Liver (tissue), 9 donors: Measurements from ENCODE around the gene PROX1. TPM values are rescaled to one million over a fixed set of nuclear protein-coding genes. Genes with fewer than 3 reads are reported as not detected.

Experiments used
- DNase-seq: peaks from one replicate; pipeline ENCODE4 v3.0.0-alpha.2; 2017; ENCODE audit warnings: low spot score
- H3K27ac ChIP-seq, 2 donors: one replicate each; pipeline ENCODE4 v1.7.0; 2013; ENCODE audit warnings: inconsistent platforms in 2 of 2, low read length in 2 of 2, control low read depth in 1 of 2, low read depth in 1 of 2, mild to moderate bottlenecking in 1 of 2
- H3K27me3 ChIP-seq, 4 donors: one replicate each; pipeline versions ENCODE4 v1.6.1 to v1.7.0; 2013; ENCODE audit warnings: low read length in 3 of 4, inconsistent platforms in 1 of 4, mild to moderate bottlenecking in 1 of 4, moderate library complexity in 1 of 4; ENCODE audit not compliant: control insufficient read depth in 4 of 4, insufficient read depth in 4 of 4
- H3K36me3 ChIP-seq, 4 donors: one replicate each; pipeline versions ENCODE4 v1.6.1 to v1.7.0; 2013; ENCODE audit warnings: low read length in 3 of 4, mild to moderate bottlenecking in 3 of 4, low read depth in 1 of 4, moderate library complexity in 1 of 4; ENCODE audit not compliant: control insufficient read depth in 4 of 4, insufficient read depth in 3 of 4
- H3K4me1 ChIP-seq, 4 donors: one replicate each; pipeline versions ENCODE4 v1.6.1 to v1.7.0; 2013; ENCODE audit warnings: low read length in 3 of 4, mild to moderate bottlenecking in 3 of 4, moderate library complexity in 1 of 4; ENCODE audit not compliant: control insufficient read depth in 4 of 4, insufficient read depth in 4 of 4
- H3K4me3 ChIP-seq, 3 donors: one replicate each; pipeline versions ENCODE4 v1.6.1 to v1.7.0; 2013; ENCODE audit warnings: low read length in 3 of 3, control low read depth in 1 of 3, low read depth in 1 of 3, mild to moderate bottlenecking in 1 of 3
- H3K9ac ChIP-seq, 2 donors: one replicate each; pipeline ENCODE4 v1.7.0; 2013; ENCODE audit warnings: low read length in 2 of 2, mild to moderate bottlenecking in 2 of 2, moderate library complexity in 2 of 2, control low read depth in 1 of 2, low read depth in 1 of 2
- H3K9me3 ChIP-seq, 4 donors: one replicate each; pipeline versions ENCODE4 v1.6.1 to v1.7.0; 2013; ENCODE audit warnings: low read length in 3 of 4; ENCODE audit not compliant: control insufficient read depth in 4 of 4
- ATF3 ChIP-seq: IDR thresholded peaks from 2 replicates; pipeline ENCODE4 v1.6.1; 2016; ENCODE audit warnings: antibody characterized with exemption
- CTCF ChIP-seq: fragments of 150-350 bp; IDR thresholded peaks from 2 replicates; pipeline ENCODE4 v1.5.1; 2017; ENCODE audit warnings: improper control_type of control experiment, low read depth, low read length; ENCODE audit not compliant: missing input control
- EGR1 ChIP-seq, 2 donors: IDR thresholded peaks; 2 replicates each; pipeline ENCODE4 v1.6.1; 2016 to 2018; ENCODE audit warnings: antibody characterized with exemption in 2 of 2, low read depth in 2 of 2
- FOXA1 ChIP-seq: IDR thresholded peaks from 2 replicates; pipeline ENCODE4 v1.6.1; 2016; ENCODE audit warnings: antibody characterized with exemption
- FOXA2 ChIP-seq: IDR thresholded peaks from 2 replicates; pipeline ENCODE4 v1.6.1; 2016; ENCODE audit warnings: antibody characterized with exemption
- GABPA ChIP-seq, 2 donors: IDR thresholded peaks in 1 of 2; conservative IDR thresholded peaks in 1 of 2; 2 replicates each; pipeline ENCODE4 v1.6.1; 2016; ENCODE audit warnings: antibody characterized with exemption in 2 of 2, mild to moderate bottlenecking in 1 of 2, moderate library complexity in 1 of 2
- HNF4A ChIP-seq, 2 donors: conservative IDR thresholded peaks; 2 replicates each; pipeline ENCODE4 v1.6.1; 2016; ENCODE audit warnings: antibody characterized with exemption in 2 of 2, mild to moderate bottlenecking in 2 of 2
- HNF4G ChIP-seq: IDR thresholded peaks from 2 replicates; pipeline ENCODE4 v1.6.1; 2016; ENCODE audit warnings: antibody characterized with exemption
- JUND ChIP-seq, 2 donors: IDR thresholded peaks; 2 replicates each; pipeline ENCODE4 v1.6.1; 2016; ENCODE audit warnings: antibody characterized with exemption in 2 of 2
- MAX ChIP-seq: IDR thresholded peaks from 2 replicates; pipeline ENCODE4 v1.6.1; 2016; ENCODE audit warnings: antibody characterized with exemption
- NR2F2 ChIP-seq: IDR thresholded peaks from 2 replicates; pipeline ENCODE4 v1.6.1; 2016; ENCODE audit warnings: antibody characterized with exemption
- RAD21 ChIP-seq, 2 donors: IDR thresholded peaks; 2 replicates each; pipeline ENCODE4 v1.6.1; 2016; ENCODE audit warnings: antibody characterized with exemption in 2 of 2, mild to moderate bottlenecking in 2 of 2
- REST ChIP-seq: IDR thresholded peaks from 2 replicates; pipeline ENCODE4 v1.6.1; 2016; ENCODE audit warnings: antibody characterized with exemption, mild to moderate bottlenecking
- RXRA ChIP-seq, 2 donors: IDR thresholded peaks; 2 replicates each; pipeline ENCODE4 v1.6.1; 2017 to 2018; ENCODE audit warnings: antibody characterized with exemption in 2 of 2, mild to moderate bottlenecking in 1 of 2
- SP1 ChIP-seq: IDR thresholded peaks from 2 replicates; pipeline ENCODE4 v1.6.1; 2018; ENCODE audit warnings: antibody characterized with exemption, mild to moderate bottlenecking
- TAF1 ChIP-seq: conservative IDR thresholded peaks from 2 replicates; pipeline ENCODE4 v1.6.1; 2016; ENCODE audit warnings: antibody characterized with exemption, mild to moderate bottlenecking
- YY1 ChIP-seq: IDR thresholded peaks from 2 replicates; pipeline ENCODE4 v1.6.1; 2016; ENCODE audit warnings: antibody characterized with exemption, mild to moderate bottlenecking
- ZBTB33 ChIP-seq: IDR thresholded peaks from 2 replicates; pipeline ENCODE4 v1.6.1; 2016; ENCODE audit warnings: antibody characterized with exemption
- WGBS: extraction: QIAGEN DNeasy Blood & Tissue Kit; methylation state at CpG from one replicate; pipeline ENCODE4 v1.1.7; 2013; 5-methylcytosine and 5-hydroxymethylcytosine counted together
- polyA plus RNA-seq, 2 donors: library from polyadenylated mRNA; stranded (reverse) in 1 of 2; unstranded in 1 of 2; fragments of 200-250 nt in 1 of 2; fragments of >200 nt in 1 of 2; fragmentation: Nextera tagmentation in 1 of 2; extraction: Ambion mirVana in 1 of 2; gene quantifications; one replicate each; pipeline versions ENCODE4 v1.2.1 to v1.2.3, GENCODE V29; 2013 to 2015
- total RNA-seq, 2 donors: library from RNA; depleted of rRNA; stranded (reverse); fragments of >200 nt; gene quantifications; one replicate each; pipeline ENCODE4 v1.2.3, GENCODE V29; 2014
- donor health status: healthy.
- donor health status: healthy.
- donor health status: healthy.
- donor health status: healthy.
- donor health status: healthy.

Gene PROX1
- total and polyA plus RNA-seq, 4 donors, result 18.3 to 101 (median 31.3) TPM

GRCh38 chr1:214050513-214051401 lies 63.0 kb downstream of the PROX1 start:
- Histone ChIP-seq H3K36me3 (no peaks in the 10 kb centered on the region), H3K9ac (no peak overlapping the region), H3K27me3 (no peaks in the 10 kb centered on the region), H3K4me3 (no peak overlapping the region), H3K4me1 (peaks cover 4 to 31% (median 22%) of the 10 kb centered on the region in 4 donors), H3K9me3 (no peaks in the 10 kb centered on the region), H3K27ac (peak overlapping the region; percentile 60 to 70)
- WGBS, result 20% methylated on average over 9 of the region's 9 CpGs
- TF ChIP-seq RAD21 (IDR thresholded peaks at IDR 0.05) (peak; percentile 38 to 70), EGR1 (IDR thresholded peaks at IDR 0.05; ENCODE audit: low read depth in 2 of 2) (peak; percentile 94 to 97), MAX (peak; percentile 95), FOXA1 (peak; percentile 80), REST (peak; percentile 60), SP1 (peak; percentile 94), NR2F2 (peak; percentile 92), FOXA2 (peak; percentile 78), RXRA (IDR thresholded peaks at IDR 0.05) (peak; percentile 93 to 96), HNF4A (conservative IDR thresholded peaks at IDR 0.05) (peak; percentile 87 to 90), TAF1 (no peak), JUND (IDR thresholded peaks at IDR 0.05) (peak; percentile 95), HNF4G (peak; percentile 78), ZBTB33 (peak; percentile 83), ATF3 (peak; percentile 48), CTCF (no peak), YY1 (peak; percentile 78), GABPA (IDR thresholded peaks at IDR 0.05 in 1 of 2, conservative IDR thresholded peaks at IDR 0.05 in 1 of 2) (no peak)
- DNase-seq, result peak; percentile 45
